K562 (cell line): ENCODE measurements around the gene RPP21. TPM values are rescaled to one million over a fixed set of nuclear protein-coding genes. Genes with fewer than 3 reads are reported as not detected.
A peak's percentile ranks its signal among the peaks of the same experiment; 100 is the strongest.

Experiments used
- CCNT2 ChIP-seq: IDR thresholded peaks from 2 replicates; pipeline ENCODE4 v1.6.1; 2011; ENCODE audit warnings: borderline replicate concordance, low read depth, mild to moderate bottlenecking, moderate library complexity, mixed read lengths, low read length; ENCODE audit not compliant: insufficient read length; ENCODE audit errors: extremely low read depth
- DIDO1 ChIP-seq: fragments of 450-650 bp; IDR thresholded peaks from 2 replicates; pipeline ENCODE4 v1.6.1; 2016; ENCODE audit warnings: low read depth, missing biosample characterization, missing genetic modification characterization
- EP400 ChIP-seq: fragments of 450-650 bp; IDR thresholded peaks from 2 replicates; pipeline ENCODE4 v1.6.1; 2017; ENCODE audit warnings: antibody characterized with exemption, mild to moderate bottlenecking, moderate library complexity
- FOXM1 ChIP-seq, 2 experiments: fragments of 450-650 bp in 1 of 2; sonication (generic) in 1 of 2; formaldehyde crosslinking in 1 of 2; IDR thresholded peaks; 2 replicates each; pipeline versions ENCODE4 v1.6.1 to v1.9.0; 2017 to 2022; ENCODE audit warnings: low read depth in 2 of 2, mild to moderate bottlenecking in 2 of 2, missing genetic modification reagents in 1 of 2, moderate library complexity in 1 of 2
- HDAC1 ChIP-seq, 2 experiments: fragments of 450-650 bp; IDR thresholded peaks; 2 replicates each; pipeline ENCODE4 v1.6.1; 2016 to 2017; ENCODE audit warnings: inconsistent platforms in 1 of 2, mild to moderate bottlenecking in 1 of 2, moderate library complexity in 1 of 2
- MNT ChIP-seq, 2 experiments: fragments of 450-650 bp; conservative IDR thresholded peaks; 2 replicates each; pipeline ENCODE4 v1.6.1; 2017; ENCODE audit warnings: mild to moderate bottlenecking in 2 of 2, moderate library complexity in 2 of 2
- NCOA1 ChIP-seq: fragments of 450-650 bp; IDR thresholded peaks from 2 replicates; pipeline ENCODE4 v1.6.1; 2016; ENCODE audit warnings: low read depth
- NFE2 ChIP-seq: IDR thresholded peaks from 2 replicates; pipeline ENCODE4 v1.6.1; 2014; ENCODE audit warnings: antibody characterized with exemption, low read depth
- PTBP1 ChIP-seq: fragments of 200-400 bp; formaldehyde crosslinking; IDR thresholded peaks from 2 replicates; pipeline ENCODE4 v1.6.1; 2017; ENCODE audit warnings: low read depth, low read length
- PTTG1 ChIP-seq: fragments of 450-650 bp; IDR thresholded peaks from 2 replicates; pipeline ENCODE4 v1.6.1; 2016; ENCODE audit warnings: low read depth, mild to moderate bottlenecking, missing genetic modification characterization, missing compliant biosample characterization
- SIRT6 ChIP-seq: IDR thresholded peaks from one replicate; pipeline ENCODE4 v1.6.1; 2012; ENCODE audit warnings: low read depth, mild to moderate bottlenecking, control low read depth, inconsistent platforms, low read length, moderate library complexity
- SOX6 ChIP-seq: fragments of 450-650 bp; IDR thresholded peaks from 2 replicates; pipeline ENCODE4 v1.6.1; 2014; ENCODE audit warnings: mild to moderate bottlenecking
- SPI1 ChIP-seq: IDR thresholded peaks from 2 replicates; pipeline ENCODE4 v1.6.1; 2011; ENCODE audit warnings: low read depth, low read length, control low read depth, borderline replicate concordance
- STAG1 ChIP-seq: sonication (generic); formaldehyde crosslinking; IDR thresholded peaks from 2 replicates; pipeline ENCODE4 v1.5.0; 2020; ENCODE audit warnings: missing genetic modification reagents, borderline replicate concordance
- TOE1 ChIP-seq, 2 experiments: fragments of 450-650 bp in 1 of 2; sonication (generic) in 1 of 2; formaldehyde crosslinking in 1 of 2; IDR thresholded peaks; 2 replicates each; pipeline versions ENCODE4 v1.7.1 to v1.8.0; 2016 to 2022; ENCODE audit warnings: borderline replicate concordance in 2 of 2, mild to moderate bottlenecking in 2 of 2, antibody characterized with exemption in 1 of 2, inconsistent platforms in 1 of 2, low read depth in 1 of 2, missing genetic modification reagents in 1 of 2, moderate library complexity in 1 of 2
- ZNF592 ChIP-seq: fragments of 450-650 bp; IDR thresholded peaks from 2 replicates; pipeline ENCODE4 v1.6.1; 2017; ENCODE audit warnings: antibody characterized with exemption, mild to moderate bottlenecking
- ZNF76 ChIP-seq: fragments of 250-450 bp; sonication (Bioruptor Pico); IDR thresholded peaks from 2 replicates; pipeline ENCODE4 v1.4.0; 2020; ENCODE audit warnings: mild to moderate bottlenecking, moderate library complexity, borderline replicate concordance
- ZNF79 ChIP-seq: fragments of 250-450 bp; sonication (Bioruptor Pico); IDR thresholded peaks from 2 replicates; pipeline ENCODE4 v1.4.0; 2020; ENCODE audit warnings: low read depth, mild to moderate bottlenecking, moderate library complexity
- polyA plus RNA-seq, 8 experiments: library from polyadenylated mRNA; depleted of rRNA in 4 of 8; stranded (reverse) in 5 of 8; unstranded in 3 of 8; fragments of >200 nt; fragmentation: Nextera tagmentation in 2 of 8; fragmentation: Illumina TruSeq in 1 of 8; extraction: Ambion mirVana in 2 of 8; extraction: Trizol in 1 of 8; gene quantifications; 2 replicates each; pipeline versions ENCODE4 v1.2.1 to v1.2.3, GENCODE V29; 2011 to 2014; ENCODE audit warnings: inconsistent platforms in 1 of 8, missing spikeins in 1 of 8
- total RNA-seq, 7 experiments: library from RNA; depleted of rRNA in 6 of 7; stranded (reverse); fragments of >200 nt in 6 of 7; fragmentation: Illumina TruSeq in 2 of 7; extraction: Trizol in 2 of 7; gene quantifications; 2 replicates each; pipeline versions ENCODE4 v1.2.1 to v1.2.3, GENCODE V29; 2011 to 2021; ENCODE audit warnings: low replicate concordance in 1 of 7
- TF ChIP-seq, protein P1 (sequence below): fragments of 450-650 bp; IDR thresholded peaks from 2 replicates; pipeline ENCODE4 v1.6.1; 2016; ENCODE audit warnings: antibody characterized with exemption

RPP21 gene
- total and polyA plus RNA-seq, 9 of the 15 experiments (the other 6 are each of a cell fraction or from before 2014, with no cell fraction given) = 62.1 to 362 (median 166) TPM

DNA sequence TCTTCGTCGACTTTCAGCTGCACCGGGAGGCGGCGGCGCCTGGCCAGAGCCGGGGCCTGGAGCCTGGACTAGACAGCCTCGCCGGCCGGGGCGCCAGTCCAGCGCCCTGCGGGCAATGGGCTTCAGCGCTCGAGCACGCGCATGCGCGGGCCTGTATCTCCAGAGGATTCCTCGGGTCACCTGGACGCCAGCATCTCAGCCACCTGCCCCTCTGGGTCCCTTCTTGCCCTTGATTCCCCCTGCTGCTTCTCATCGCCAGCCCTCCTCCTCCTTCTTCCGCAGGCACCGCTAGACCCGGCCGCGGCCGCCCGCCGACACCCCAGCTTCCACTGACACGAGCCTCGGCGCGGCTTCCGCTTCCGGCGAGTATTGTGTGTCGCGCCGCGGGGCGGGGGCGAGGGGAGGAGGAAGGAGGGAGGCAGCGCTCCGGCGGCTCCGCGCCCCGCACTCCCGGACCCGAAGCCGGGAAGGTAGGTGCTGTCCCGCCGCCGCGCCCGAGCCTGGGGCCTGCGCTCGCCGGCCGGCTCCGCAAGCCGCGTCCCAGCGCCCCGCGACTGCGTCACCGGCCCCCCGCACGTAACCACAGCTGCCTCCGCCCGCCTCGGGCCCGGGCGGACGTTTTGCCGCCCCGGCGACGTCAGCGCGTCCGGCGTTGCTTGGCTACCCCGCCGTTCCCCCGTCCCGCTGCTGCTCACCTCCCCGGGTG, 18.3 kb upstream of the RPP21 start, which contains the start of gene TRIM39 (continued):
- no peak for TF ChIP-seq PTTG1
- no peak for TF ChIP-seq SIRT6
- TF ChIP-seq EP400 = peak; percentile 96
- 0 out of 2 replicates have a peak, but pooled peaks have one; percentile 8 for TF ChIP-seq NCOA1
- no peak for TF ChIP-seq FOXM1 (IDR thresholded peaks at IDR 0.05; ENCODE audit: low read depth)
- peak; percentile 61; the same call in 1 of the 2 replicates for TF ChIP-seq FOXM1 (CRISPR knock-in tag; IDR thresholded peaks at IDR 0.05; ENCODE audit: low read depth)
- TF ChIP-seq ZNF592 = peak; percentile 64
- 0 out of 2 replicates have a peak, but pooled peaks have one; percentile 33 for TF ChIP-seq PTBP1
- TF ChIP-seq CCNT2 = peak; percentile 74
- TF ChIP-seq TOE1 (IDR thresholded peaks at IDR 0.05; ENCODE audit: borderline replicate concordance) = peak; percentile 14; the same call in 1 of the 2 replicates
- no peak for TF ChIP-seq TOE1 (CRISPR knock-in tag; IDR thresholded peaks at IDR 0.05; ENCODE audit: borderline replicate concordance, low read depth)
- peak; percentile 55; the same call in 1 of the 2 replicates for TF ChIP-seq SOX6
- no peak for TF ChIP-seq NFE2
- TF ChIP-seq SPI1 = peak; percentile 29; the same call in 1 of the 2 replicates
- peak in 1 of 2 experiments; percentile 78; a peak in 3 of 4 replicates for TF ChIP-seq HDAC1 (IDR thresholded peaks at IDR 0.05)
- peak; percentile 34; the same call in 1 of the 2 replicates for TF ChIP-seq STAG1 (CRISPR knock-in tag)
- TF ChIP-seq ZNF76 (CRISPR knock-in tag) = peak; percentile 39; the same call in 1 of the 2 replicates
- no peak for TF ChIP-seq ZNF79 (CRISPR knock-in tag)
- TF ChIP-seq DIDO1 = peak; percentile 56; the same call in 1 of the 2 replicates
- TF ChIP-seq, protein P1, sequence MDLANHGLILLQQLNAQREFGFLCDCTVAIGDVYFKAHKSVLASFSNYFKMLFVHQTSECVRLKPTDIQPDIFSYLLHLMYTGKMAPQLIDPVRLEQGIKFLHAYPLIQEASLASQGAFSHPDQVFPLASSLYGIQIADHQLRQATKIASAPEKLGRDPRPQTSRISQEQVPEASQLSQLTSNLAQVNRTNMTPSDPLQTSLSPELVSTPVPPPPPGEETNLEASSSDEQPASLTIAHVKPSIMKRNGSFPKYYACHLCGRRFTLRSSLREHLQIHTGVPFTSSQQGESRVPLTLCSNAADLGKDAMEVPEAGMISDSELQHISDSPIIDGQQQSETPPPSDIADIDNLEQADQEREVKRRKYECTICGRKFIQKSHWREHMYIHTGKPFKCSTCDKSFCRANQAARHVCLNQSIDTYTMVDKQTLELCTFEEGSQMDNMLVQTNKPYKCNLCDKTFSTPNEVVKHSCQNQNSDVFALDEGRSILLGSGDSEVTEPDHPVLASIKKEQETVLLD = peak; percentile 93
- peak; percentile 83 to 89 for TF ChIP-seq MNT (conservative IDR thresholded peaks at IDR 0.05)
